GM21423 (cell line): Measurements from ENCODE around the gene PEMT.
"Not testable (repeated sequence)": the region's sequence is repeated elsewhere in the genome, so short reads cannot be mapped to it uniquely, and the experiment has no call there.

Source experiments
- ATAC-seq: cut with Tn5 transposase; IDR thresholded peaks from one replicate; pipeline ENCODE4 v1.9.1; 2021; ENCODE audit warnings: mild to moderate bottlenecking, moderate library complexity; ENCODE audit not compliant: unreplicated experiment

PEMT gene

GRCh38 chr17:17591355-17592298 lies at the start of gene PEMT:
Gene PEMT (minus strand): TSS chr17:17591708. CDS start chr17:17591626, 82 bp downstream.
- peak; percentile 93 for ATAC-seq

GRCh38 chr17:17639661-17640270 lies 48.3 kb upstream of the PEMT start:
- not testable (repeated sequence) for ATAC-seq

- no peak for ATAC-seq
Observed at GRCh38 chr17:17638467-17638866, 47.0 kb upstream of the PEMT start.

GRCh38 chr17:17636272-17636885 lies 44.9 kb upstream of the PEMT start:
- no peak for ATAC-seq

- not testable (repeated sequence) for ATAC-seq
Observed at GRCh38 chr17:17635537-17636271, 44.2 kb upstream of the PEMT start.

- no peak for ATAC-seq
Observed at GRCh38 chr17:17635126-17635525, 43.6 kb upstream of the PEMT start.

- ATAC-seq = no peak
Observed at GRCh38 chr17:17633310-17633709, 41.8 kb upstream of the PEMT start.

GRCh38 chr17:17632690-17633089 lies 41.2 kb upstream of the PEMT start:
- not testable (repeated sequence) for ATAC-seq

- ATAC-seq = no peak
Observed at GRCh38 chr17:17628388-17629008, 37.0 kb upstream of the PEMT start.

GRCh38 chr17:17626840-17627239 lies 35.3 kb upstream of the PEMT start:
- ATAC-seq = no peak

- no peak for ATAC-seq
Observed at GRCh38 chr17:17626151-17626805, 34.8 kb upstream of the PEMT start.

- no peak for ATAC-seq
Observed at GRCh38 chr17:17624741-17625140, 33.2 kb upstream of the PEMT start.

- ATAC-seq = no peak
Observed at GRCh38 chr17:17623904-17624303, 32.4 kb upstream of the PEMT start.

- ATAC-seq = no peak
Observed at GRCh38 chr17:17621254-17621653, 29.7 kb upstream of the PEMT start.

GRCh38 chr17:17613708-17614114 lies 22.2 kb upstream of the PEMT start:
- no peak for ATAC-seq

- ATAC-seq = no peak
Observed at GRCh38 chr17:17612085-17613022, 20.8 kb upstream of the PEMT start.

GRCh38 chr17:17609121-17609520 lies 17.6 kb upstream of the PEMT start:
- no peak for ATAC-seq

- no peak for ATAC-seq
Observed at GRCh38 chr17:17606416-17607000, 15.0 kb upstream of the PEMT start.

- no peak for ATAC-seq
Observed at GRCh38 chr17:17605729-17606088, 14.2 kb upstream of the PEMT start.
